ENCODE measurements around the gene ATE1. TPM values are rescaled to one million over a fixed set of nuclear protein-coding genes. Genes with fewer than 3 reads are reported as not detected.

The ATE1 gene
- total and polyA plus RNA-seq, 2 experiments from 2014 or later = 16.9 to 48.9 TPM

- Histone ChIP-seq H3K9me3 (ENCODE audit: low read depth) (no peaks in the 10 kb centered on the region), H3K36me3 (replicated peaks; ENCODE audit: insufficient read depth, low read depth) (no peaks in the 10 kb centered on the region), H3K9me2 (replicated peaks; ENCODE audit: insufficient read depth) (no peaks in the 10 kb centered on the region), H3K27ac (no peak overlapping the region), H3K4me3 (no peak overlapping the region), H3K4me1 (ENCODE audit: insufficient read depth) (no peaks in the 10 kb centered on the region), H3K4me2 (no peak overlapping the region), H3K27me3 (no peaks in the 10 kb centered on the region), H3K79me2 (no peaks in the 10 kb centered on the region), H2AFZ (no peak overlapping the region), H4K20me1 (ENCODE audit: insufficient read depth, poor library complexity, severe bottlenecking) (no peaks in the 10 kb centered on the region)
- no peak for DNase-seq (ENCODE audit: low spot score)
- TF ChIP-seq EZH2 (IDR thresholded peaks at IDR 0.05; ENCODE audit: borderline replicate concordance) (no peak), EZH2phosphoT487 (IDR thresholded peaks at IDR 0.05; ENCODE audit: low read depth, severe bottlenecking, unreplicated experiment) (no peak)
- TF ChIP-seq, protein P1, sequence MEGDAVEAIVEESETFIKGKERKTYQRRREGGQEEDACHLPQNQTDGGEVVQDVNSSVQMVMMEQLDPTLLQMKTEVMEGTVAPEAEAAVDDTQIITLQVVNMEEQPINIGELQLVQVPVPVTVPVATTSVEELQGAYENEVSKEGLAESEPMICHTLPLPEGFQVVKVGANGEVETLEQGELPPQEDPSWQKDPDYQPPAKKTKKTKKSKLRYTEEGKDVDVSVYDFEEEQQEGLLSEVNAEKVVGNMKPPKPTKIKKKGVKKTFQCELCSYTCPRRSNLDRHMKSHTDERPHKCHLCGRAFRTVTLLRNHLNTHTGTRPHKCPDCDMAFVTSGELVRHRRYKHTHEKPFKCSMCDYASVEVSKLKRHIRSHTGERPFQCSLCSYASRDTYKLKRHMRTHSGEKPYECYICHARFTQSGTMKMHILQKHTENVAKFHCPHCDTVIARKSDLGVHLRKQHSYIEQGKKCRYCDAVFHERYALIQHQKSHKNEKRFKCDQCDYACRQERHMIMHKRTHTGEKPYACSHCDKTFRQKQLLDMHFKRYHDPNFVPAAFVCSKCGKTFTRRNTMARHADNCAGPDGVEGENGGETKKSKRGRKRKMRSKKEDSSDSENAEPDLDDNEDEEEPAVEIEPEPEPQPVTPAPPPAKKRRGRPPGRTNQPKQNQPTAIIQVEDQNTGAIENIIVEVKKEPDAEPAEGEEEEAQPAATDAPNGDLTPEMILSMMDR (IDR thresholded peaks at IDR 0.05; ENCODE audit: poor library complexity) = no peak
- WGBS (ENCODE audit: low lambda C conversion rate, missing lambda C conversion rate) = 94% methylated on average over 8 of the region's 8 CpGs
Measured at GRCh38 chr10:121848082-121848481, 79.7 kb downstream of the ATE1 start.

DNA sequence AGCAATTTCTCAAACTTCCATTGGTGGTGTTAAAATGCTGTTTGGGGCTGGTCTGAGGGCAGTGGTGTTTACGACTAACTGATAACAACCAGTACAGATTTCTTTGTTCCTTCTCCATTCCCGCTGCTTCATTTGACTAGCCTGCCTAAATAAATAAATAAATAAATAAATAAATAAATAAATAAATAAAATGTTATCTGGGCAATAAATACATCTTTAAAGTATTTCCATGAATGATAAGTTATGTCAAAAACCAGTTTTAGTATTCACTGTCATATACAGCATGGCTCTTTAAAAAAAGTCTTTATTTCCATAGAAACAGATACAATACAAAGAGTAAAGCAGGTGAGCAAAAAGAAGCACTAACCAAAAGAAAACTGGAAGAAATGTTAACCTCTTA lies 81.3 kb downstream of the ATE1 start:
- H3K4me1 ChIP-seq (ENCODE audit: insufficient read depth) = peaks cover 5% of the 10 kb centered on the region
- H3K27me3 ChIP-seq = no peaks in the 10 kb centered on the region
- H3K79me2 ChIP-seq = no peaks in the 10 kb centered on the region
- no peak for DNase-seq (ENCODE audit: low spot score)
- H3K9me2 ChIP-seq (replicated peaks; ENCODE audit: insufficient read depth) = no peaks in the 10 kb centered on the region
- H3K27ac ChIP-seq = no peak overlapping the region
- 86% methylated on average over 2 of the region's 2 CpGs for WGBS (ENCODE audit: low lambda C conversion rate, missing lambda C conversion rate)
- TF ChIP-seq, protein P1 (IDR thresholded peaks at IDR 0.05; ENCODE audit: poor library complexity) = no peak
- TF ChIP-seq EZH2 (IDR thresholded peaks at IDR 0.05; ENCODE audit: borderline replicate concordance) = no peak
- H2AFZ ChIP-seq = no peak overlapping the region
- H3K4me3 ChIP-seq = no peak overlapping the region
- H3K36me3 ChIP-seq (replicated peaks; ENCODE audit: insufficient read depth, low read depth) = no peaks in the 10 kb centered on the region
- H3K9me3 ChIP-seq (ENCODE audit: low read depth) = no peaks in the 10 kb centered on the region
- no peak overlapping the region for H3K4me2 ChIP-seq
- H4K20me1 ChIP-seq (ENCODE audit: insufficient read depth, poor library complexity, severe bottlenecking) = no peaks in the 10 kb centered on the region

GRCh38 chr10:121845044-121845784 lies 82.6 kb downstream of the ATE1 start:
- Histone ChIP-seq H3K9me3 (ENCODE audit: low read depth) (no peaks in the 10 kb centered on the region), H3K36me3 (replicated peaks; ENCODE audit: insufficient read depth, low read depth) (no peaks in the 10 kb centered on the region), H3K9me2 (replicated peaks; ENCODE audit: insufficient read depth) (no peaks in the 10 kb centered on the region), H2AFZ (no peak overlapping the region), H3K27ac (no peak overlapping the region), H3K27me3 (no peaks in the 10 kb centered on the region), H4K20me1 (ENCODE audit: insufficient read depth, poor library complexity, severe bottlenecking) (no peaks in the 10 kb centered on the region), H3K79me2 (no peaks in the 10 kb centered on the region), H3K4me2 (no peak overlapping the region), H3K4me3 (no peak overlapping the region), H3K4me1 (ENCODE audit: insufficient read depth) (peaks cover 10% of the 10 kb centered on the region)
- DNase-seq (ENCODE audit: low spot score) = no peak
- 86% methylated on average over 3 of the region's 3 CpGs for WGBS (ENCODE audit: low lambda C conversion rate, missing lambda C conversion rate)
- TF ChIP-seq EZH2 (IDR thresholded peaks at IDR 0.05; ENCODE audit: borderline replicate concordance) (no peak), EZH2phosphoT487 (IDR thresholded peaks at IDR 0.05; ENCODE audit: low read depth, severe bottlenecking, unreplicated experiment) (no peak)
- TF ChIP-seq, protein P1 (IDR thresholded peaks at IDR 0.05; ENCODE audit: poor library complexity) = no peak

Measured in hepatocyte (in vitro differentiated cells).